Stimulated activated CD8-positive, alpha-beta memory T cell treated with anti-CD3 and anti-CD28 coated beads, Interleukin-12 subunit alpha, Interleukin-12 subunit beta, amount 100 ng/mL, for 24 hours (primary cell): ENCODE data around the gene DHTKD1.

Source experiments
- DNase-seq: peaks from one replicate; pipeline ENCODE4 v3.0.0-alpha.2; 2020; ENCODE audit errors: extremely low read depth

Gene DHTKD1

DNA sequence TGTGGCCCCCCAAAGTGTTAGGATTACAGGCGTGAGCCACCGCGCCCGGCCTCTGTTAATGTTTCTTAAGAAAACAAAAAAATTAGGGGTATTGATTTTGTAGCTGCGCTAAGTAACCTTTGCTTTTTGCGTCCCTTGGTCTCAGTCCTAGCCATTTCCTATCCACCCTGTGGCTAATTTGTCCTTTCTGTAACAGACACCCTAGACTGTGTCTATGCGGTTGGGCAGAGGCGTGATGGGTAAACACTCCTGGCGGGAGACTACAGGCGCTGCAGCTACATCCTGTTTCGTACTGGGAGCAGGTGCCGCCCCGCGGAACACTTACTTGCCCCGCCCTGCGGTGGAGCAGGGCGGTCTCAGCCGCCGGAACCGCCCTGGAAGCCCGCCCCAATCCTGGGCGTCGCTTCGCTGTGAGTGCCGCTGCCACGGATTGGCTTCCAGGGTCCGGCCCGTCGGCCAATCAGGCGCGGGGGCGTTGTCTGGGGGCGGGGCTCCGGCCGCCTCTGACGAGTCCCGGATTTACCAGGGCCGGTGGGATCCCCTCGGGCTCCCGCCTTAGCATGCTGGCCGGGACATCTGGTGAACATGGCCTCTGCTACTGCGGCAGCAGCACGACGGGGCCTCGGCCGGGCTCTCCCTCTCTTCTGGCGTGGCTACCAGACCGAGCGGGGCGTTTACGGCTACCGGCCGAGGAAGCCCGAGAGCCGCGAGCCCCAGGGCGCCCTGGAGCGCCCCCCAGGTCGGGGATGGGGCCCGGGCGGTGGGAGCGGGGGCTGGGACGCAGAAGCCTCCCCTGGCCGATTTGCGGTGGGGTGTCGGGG, at the start of gene DHTKD1:
DHTKD1 (plus strand) TSS at position 506 of the 821 bp plus-strand sequence; CDS start at position 586, 80 bp downstream.
- peak; percentile 96 for DNase-seq

DNA sequence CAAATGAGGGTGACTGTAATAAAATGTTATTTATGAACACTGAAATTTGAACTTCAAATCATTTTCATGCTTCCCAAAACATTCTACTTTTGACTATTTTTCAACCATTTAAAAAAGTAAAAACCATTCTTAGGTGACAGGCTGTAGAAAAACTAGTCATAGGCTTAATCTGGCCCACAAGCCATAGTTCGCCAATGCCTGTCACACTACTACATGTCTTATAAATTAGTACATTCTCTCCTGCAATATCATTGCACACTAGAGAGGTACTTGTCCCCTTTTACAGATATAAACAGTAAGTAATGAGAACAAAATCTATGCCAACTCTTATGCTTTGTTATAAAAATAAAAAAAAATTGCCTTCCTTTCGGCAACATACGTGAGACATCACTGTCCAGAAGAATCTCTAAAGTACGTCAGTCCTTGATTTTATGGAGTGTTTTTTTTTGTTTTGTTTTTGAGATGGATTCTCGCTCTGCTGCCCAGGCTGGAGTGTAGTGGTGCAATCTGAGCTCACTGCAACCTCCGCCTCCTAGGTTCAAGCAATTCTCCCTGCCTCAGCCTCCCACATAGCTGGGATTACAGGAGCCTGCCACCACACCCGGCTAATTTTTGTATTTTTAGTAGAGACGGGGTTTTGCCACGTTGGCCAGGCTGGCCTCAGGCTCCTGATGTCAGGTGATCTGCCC, 49.3 kb upstream of the DHTKD1 start:
- no peak for DNase-seq

DNA sequence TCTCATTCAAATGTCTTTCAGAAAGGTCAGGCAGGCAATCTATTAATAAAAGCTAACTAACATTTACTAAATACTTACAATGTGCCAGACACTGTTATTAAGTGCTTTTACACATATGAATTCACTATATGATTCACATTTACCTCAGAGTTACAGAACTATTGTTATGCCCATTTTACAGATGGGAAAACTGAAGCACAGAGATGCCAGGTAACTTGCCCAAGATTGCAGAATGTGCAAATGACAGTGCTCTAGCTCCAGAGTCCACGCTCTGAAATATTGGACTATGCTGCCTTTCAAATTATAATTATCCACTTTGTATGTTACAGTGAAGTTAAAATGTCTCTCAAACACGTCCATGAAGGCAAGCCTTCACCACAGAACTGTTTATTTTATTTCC, 48.2 kb upstream of the DHTKD1 start:
- DNase-seq = no peak

DNA sequence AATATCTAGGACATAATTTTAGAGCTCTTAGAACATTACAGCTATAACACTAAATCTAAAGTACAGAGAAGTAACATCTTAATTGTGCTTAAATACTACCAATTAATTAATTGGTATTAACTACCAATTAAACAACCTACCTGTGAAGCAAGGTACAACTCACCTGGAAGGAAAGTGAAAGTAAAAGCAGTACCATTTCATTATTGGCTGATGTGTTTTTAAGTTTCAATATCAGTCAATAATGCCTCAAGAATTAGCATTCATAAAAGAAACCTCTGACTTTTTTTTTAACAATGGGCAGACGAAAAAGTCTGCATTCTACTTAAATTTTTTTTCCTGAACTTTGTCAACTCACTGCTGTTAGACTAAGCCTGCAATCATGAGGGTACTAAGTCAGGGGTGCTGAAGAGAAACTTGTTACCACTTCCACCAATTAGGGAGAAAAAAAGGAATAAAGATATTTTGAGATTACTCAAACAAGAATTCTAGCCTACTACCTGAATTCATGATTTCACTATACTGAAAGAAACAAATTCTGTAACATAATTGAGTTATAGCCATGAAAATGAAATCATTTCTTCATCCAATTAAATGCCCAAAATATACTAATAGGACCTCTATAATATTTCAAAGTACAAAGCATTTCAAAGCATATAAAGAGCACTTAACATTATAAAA, 46.0 kb upstream of the DHTKD1 start:
- DNase-seq = no peak

DNA sequence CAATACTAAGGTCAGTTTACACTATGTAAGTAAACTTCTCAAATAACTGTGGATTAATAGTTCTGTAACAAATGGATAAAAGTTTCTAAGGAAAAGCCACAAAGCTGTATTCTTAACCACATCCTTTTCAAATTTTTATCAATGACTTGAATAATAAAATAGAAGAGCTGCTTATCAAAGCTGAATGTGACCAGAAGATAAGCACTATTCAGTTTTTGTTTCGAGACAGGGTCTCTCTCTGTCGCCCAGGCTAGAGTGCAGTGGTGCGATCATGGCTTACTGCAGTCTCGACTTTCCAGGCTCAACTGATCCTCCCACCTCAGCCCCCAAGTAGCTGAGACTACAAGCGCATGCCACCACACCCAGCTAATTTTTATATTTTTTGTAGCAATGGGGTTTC, 43.2 kb upstream of the DHTKD1 start:
- DNase-seq = no peak

- DNase-seq = no peak
Observed at GRCh38 chr10:12027539-12027938, 41.2 kb upstream of the DHTKD1 start.

DNA sequence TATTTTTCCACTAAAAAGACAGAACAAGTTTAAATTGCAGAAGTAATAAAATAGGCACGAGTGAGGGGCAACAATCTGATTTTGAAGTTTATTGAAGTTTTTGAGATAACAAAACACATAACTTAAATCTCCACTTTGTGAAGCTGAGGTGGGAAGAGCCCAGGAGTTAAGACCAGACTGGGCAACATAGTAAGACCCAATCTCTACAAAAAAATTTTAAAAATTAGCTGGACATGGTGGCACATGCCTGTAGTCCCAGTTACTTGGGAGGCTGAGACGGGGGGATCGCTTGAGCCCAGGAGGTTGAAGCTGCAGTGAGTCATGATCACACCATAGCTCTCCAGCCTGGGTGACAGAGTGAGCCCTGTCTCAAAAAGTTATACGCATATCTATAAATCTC, 37.4 kb upstream of the DHTKD1 start:
- DNase-seq = no peak

DNA sequence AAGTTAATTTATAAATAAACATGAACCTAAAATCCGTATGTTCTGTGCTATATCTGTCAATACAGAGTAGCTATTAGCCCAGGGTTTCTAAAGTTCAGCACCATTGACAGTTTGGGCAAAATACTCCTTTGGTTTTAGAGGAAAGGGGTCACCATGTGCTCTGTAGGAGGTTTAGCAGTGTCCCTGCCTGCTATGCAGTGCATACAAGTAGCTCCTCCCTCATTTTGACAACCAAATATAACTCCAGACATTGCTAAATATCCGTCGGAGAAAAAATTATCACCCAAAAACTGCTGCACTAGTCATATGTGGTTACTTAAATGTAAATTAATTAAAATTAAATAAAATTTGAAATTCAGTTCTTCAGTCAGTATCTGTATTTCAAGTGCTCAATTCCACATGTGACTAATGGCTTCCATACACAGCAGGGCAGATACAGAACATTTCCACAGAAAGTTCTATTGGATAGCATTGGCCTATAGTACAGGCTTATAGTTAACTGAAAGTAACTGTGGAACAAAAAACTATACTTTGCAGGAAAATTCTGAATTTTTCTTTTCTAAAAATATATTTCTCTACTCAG, 32.6 kb upstream of the DHTKD1 start:
- DNase-seq = no peak

DNA sequence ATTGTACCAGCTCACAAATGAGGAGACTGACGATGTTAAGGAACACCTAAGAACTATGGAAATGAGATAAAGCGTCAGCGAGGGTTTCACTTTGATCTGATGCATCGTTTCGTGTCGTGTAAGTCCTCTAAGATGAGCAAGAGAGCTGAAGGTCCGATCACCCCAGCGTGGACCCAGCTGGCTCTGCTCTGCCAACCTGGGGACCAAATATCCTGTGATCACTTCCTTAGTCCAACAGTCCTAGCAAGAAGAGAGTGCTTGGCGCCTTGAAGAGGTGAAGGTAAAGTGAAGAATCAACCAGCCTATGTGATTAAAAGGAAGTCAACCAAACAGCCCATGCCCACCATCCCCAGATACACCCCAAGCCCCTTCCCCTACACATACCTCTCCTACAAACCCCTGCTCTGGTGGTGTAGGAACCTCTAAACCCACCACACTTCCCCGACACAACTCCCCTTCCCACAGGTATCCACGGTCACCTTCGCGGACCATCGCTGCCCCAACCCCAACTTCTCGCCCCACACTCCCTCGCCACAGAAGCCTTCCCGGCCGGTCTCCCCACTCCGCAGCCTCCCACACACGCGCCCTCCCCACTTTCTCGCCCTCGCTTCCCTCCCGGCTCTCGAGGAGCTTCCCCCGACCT, 26.9 kb upstream of the DHTKD1 start:
- DNase-seq = no peak

DNA sequence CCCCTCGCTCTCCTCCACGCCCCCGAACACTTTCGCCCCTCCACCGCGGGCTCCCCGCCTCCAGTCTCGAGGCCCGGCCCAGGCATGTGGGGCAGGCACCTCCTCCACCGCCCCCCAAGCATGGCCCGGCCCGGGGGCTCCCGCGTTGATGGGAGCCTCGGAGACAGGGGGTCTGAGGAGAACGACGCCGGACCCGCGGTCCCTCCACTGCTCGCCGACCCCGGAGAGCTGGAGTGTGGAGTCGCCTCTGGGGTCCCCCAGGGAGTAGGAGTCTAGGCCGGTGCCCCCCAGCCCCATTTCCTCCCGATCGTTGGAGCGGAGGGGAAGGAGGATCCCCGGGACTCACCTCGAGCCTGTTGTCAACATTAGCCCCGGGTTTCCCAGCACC, 26.4 kb upstream of the DHTKD1 start:
- DNase-seq = peak; percentile 19

DNA sequence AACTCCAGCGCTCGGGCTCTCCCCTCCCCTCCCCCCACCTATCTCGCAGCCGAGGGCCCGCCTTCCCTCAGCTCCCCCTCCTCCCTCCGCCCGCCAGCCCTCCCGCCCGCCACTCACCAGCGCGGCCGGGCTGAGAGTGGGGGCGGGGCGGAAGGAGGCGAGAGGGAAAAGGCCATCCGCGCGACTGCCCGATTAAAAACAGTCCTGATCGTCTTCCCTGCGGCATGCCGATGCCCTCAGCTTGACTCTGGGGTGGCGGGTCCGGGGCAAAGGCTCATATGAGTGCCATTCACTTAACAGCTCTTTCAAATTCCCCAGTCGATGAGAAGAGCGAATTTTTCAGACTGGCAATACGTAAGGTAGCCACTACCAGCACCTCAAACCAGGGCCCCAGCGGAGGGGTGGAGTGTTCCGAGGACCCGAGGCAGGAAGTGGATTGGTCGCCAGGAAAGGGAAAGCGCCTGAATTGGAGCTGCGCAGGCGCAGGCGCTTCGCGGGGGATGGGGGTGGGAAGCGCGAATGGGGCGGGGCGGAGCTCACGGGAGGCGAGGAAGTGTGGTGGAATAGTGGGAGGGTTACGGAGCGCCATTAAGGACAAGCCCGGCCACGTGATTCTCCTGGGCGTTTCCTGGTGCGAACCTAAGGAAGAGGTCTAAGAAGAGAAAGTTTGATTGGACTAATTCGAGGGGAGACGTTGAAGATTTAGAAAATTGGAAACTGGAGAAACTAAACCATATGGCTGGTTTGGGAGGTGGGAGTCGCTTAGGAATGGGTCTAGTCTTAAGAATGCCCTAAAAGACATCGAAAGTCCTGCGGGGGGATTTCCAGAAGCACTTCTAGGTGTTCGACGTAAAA, 25.7 kb upstream of the DHTKD1 start, which contains the start of gene UPF2:
UPF2 (minus strand) TSS at position 13 of the 855 bp plus-strand sequence. CDS start 7,386 bp downstream, outside the sequence.
- peak; percentile 93 for DNase-seq

DNA sequence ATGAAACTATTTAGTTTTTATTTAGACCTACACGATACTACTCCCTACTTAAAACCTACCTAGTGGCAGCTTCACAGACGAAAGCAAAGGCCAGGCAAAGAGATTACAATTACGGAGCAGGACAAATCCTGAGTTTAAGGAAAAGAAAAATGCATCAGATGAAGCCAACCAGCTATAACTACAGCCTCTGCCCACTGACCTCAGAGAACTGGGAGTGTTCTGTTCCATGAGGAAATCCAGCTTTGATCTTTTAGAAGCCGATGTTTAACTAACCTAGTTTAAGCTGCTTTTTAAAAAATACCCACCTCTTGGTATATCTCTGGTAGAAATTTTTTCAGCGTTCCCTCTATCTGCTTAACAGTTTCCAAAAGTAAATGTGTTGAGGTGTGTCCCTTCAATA, 23.2 kb upstream of the DHTKD1 start:
- no peak for DNase-seq

DNA sequence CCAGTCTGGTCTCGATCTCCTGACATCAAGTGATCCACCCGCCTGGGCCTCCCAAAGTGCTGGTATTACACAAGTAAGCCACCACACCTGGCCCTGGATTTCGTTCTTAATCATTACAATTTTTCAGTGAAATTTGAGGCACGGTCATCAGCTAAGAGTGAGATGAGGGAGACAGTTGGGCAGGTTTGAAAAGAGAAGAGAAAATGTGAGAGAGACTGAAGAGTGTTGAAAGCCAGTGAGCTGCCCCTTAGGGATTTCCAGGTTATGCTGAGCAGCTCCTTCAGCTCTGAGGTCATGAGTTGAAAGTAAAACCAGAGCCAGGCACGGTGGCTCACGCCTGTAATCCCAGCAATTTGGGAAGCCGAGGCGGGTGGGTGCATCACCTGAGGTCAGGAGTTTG, 20.2 kb upstream of the DHTKD1 start:
- no peak for DNase-seq

DNA sequence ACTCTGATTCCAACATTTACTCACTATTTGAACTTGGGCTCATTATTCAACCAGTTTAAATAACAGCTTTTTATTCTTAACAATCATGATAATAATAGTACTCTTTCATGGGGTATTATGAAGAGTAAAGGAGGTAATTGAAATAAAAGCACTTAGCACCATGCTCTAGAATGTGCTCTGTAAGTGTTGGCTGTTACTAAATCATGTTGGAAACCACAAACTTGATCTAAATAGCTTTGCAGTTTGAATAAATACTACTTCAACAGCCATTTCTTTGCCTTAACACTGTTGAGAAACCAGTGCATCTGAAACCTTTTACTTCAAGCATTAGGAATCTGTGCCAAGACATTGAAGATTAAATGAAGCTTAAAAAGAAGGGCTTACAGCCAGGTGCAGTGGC, 18.2 kb upstream of the DHTKD1 start:
- DNase-seq = no peak

DNA sequence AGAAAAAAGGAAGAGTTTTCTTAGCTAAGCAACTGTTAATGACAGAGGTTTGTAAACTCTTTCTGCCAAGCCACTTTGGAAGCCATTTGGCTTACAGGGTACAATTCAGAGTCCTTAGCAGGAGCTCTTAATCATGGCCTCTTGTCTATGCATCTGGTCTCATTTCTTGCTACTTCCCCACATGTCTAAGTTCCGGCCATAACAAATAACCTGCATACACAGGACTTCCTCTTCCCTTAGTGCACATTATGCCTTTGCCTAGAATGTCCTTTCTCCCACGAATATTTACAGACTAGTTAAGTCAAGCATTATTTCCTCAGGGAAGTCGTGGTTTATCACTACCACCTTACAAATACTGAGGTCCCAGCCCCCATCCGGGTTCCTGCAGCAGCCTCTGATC, 17.5 kb upstream of the DHTKD1 start:
- DNase-seq = no peak

GRCh38 chr10:12055732-12056131, 13.0 kb upstream of the DHTKD1 start:
- DNase-seq = no peak

- DNase-seq = no peak
Observed at GRCh38 chr10:12056748-12057147, 12.0 kb upstream of the DHTKD1 start.

DNA sequence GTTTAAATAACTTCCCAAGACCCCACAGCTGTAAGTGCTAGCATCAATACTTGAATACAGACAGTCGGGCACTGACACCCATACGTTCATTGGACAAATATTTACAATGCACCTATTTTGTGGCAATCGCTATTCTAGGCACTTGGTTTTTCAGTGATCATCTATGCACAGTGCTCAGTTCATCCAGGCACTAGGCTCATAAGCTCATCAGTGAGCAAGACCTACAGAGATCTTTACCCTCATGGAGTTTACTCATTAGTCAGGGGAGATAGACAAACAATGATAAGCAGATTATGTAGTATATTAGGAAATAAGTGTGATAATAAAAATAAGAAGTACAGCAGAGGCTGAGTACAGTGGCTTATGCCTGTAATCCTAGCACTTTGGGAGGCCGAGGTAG, 7.6 kb upstream of the DHTKD1 start:
- DNase-seq = no peak

DNA sequence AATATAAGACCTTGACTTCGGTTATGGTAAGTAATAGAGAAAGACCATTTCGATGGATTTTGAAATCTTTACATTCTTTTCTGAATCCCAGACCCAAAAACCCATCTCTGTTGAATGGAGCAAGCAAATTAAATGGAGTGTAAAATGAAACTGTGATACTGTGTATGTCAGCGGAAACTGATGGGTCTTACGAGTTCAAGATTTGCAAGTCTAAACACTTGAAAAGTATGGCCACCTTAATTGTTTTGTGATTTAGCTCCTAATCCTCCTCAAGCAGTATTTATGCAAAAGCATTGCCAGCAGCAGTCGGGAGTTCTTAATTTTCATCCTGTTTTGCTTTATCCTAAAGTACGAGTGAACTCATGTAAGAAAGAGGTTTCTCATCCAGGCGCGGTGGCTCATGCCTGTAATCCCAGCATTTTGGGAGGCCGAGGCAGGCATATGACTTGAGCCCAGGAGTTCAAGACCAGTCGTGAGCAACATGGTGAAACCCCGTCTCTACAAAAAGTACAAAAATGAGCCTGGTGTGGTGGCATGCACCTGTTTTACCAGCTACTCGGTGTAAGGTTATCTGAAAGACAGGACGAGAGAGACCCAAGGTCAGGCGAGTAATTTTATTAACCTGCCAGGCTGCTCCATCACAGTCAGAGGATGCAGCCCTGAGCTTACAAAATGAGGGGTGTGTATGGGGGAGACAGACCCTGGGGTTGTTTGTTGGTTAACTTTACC, 5.8 kb upstream of the DHTKD1 start:
- no peak for DNase-seq

GRCh38 chr10:12063483-12063818, 5.3 kb upstream of the DHTKD1 start:
- no peak for DNase-seq
